Smooth muscle cell (in vitro differentiated cells): Measurements from ENCODE around the gene CTNNA3. TPM values are rescaled to one million over a fixed set of nuclear protein-coding genes. Genes with fewer than 3 reads are reported as not detected.

ENCODE experiments used
- DNase-seq: peaks from one replicate; lab custom pipeline; 2025; ENCODE audit not compliant: unreplicated experiment; lab: John Stamatoyannopoulos, UW
- H2AFZ ChIP-seq: fragments of 200-600 bp; sonication (generic); 2 replicates; pipeline ENCODE4 v1.6.0; 2016; ENCODE audit warnings: antibody characterized with exemption, low read depth, mild to moderate bottlenecking
- H3F3A ChIP-seq: fragments of 200-600 bp; sonication (generic); 2 replicates; pipeline ENCODE4 v1.6.0; 2017; ENCODE audit warnings: antibody characterized with exemption, low read depth
- H3K27ac ChIP-seq: fragments of 200-600 bp; sonication (generic); 2 replicates; pipeline ENCODE4 v1.5.1; 2016; ENCODE audit warnings: low read depth, mild to moderate bottlenecking
- H3K27me3 ChIP-seq: fragments of 200-600 bp; sonication (generic); 2 replicates; pipeline ENCODE4 v1.6.1; 2016; ENCODE audit warnings: low read depth, mild to moderate bottlenecking
- H3K36me3 ChIP-seq: fragments of 200-600 bp; sonication (generic); 2 replicates; pipeline ENCODE4 v1.5.1; 2016; ENCODE audit warnings: low read depth
- H3K4me1 ChIP-seq: fragments of 200-600 bp; sonication (generic); 2 replicates; pipeline ENCODE4 v1.5.1; 2016; ENCODE audit warnings: low read depth
- H3K4me2 ChIP-seq: fragments of 200-600 bp; sonication (generic); 2 replicates; pipeline ENCODE4 v1.6.0; 2016; ENCODE audit warnings: mild to moderate bottlenecking
- H3K4me3 ChIP-seq: fragments of 200-600 bp; sonication (generic); 2 replicates; pipeline ENCODE4 v1.5.1; 2016; ENCODE audit warnings: mild to moderate bottlenecking
- H3K79me2 ChIP-seq: fragments of 200-600 bp; sonication (generic); 2 replicates; pipeline ENCODE4 v1.6.0; 2016; ENCODE audit warnings: low read depth, mild to moderate bottlenecking
- H3K9ac ChIP-seq: fragments of 200-600 bp; sonication (generic); 2 replicates; pipeline ENCODE4 v1.6.0; 2016; ENCODE audit warnings: low read depth
- H3K9me3 ChIP-seq: fragments of 200-600 bp; sonication (generic); replicated peaks from 2 replicates; pipeline ENCODE4 v1.5.1; 2016; ENCODE audit warnings: low read depth
- H4K20me1 ChIP-seq: fragments of 200-600 bp; sonication (generic); 2 replicates; pipeline ENCODE4 v1.6.0; 2016; ENCODE audit warnings: low read depth
- WGBS: methylation state at CpG from one replicate; pipeline ENCODE4 v1.1.7; 2016; ENCODE audit warnings: low lambda C conversion rate; 5-methylcytosine and 5-hydroxymethylcytosine counted together
- polyA plus RNA-seq: library from polyadenylated mRNA; unstranded; fragments of >200 nt; fragmentation: Nextera tagmentation; extraction: Ambion mirVana; gene quantifications from 2 replicates; pipeline ENCODE4 v1.2.1, GENCODE V29; 2016
- total RNA-seq: library from RNA; depleted of rRNA; stranded (reverse); fragments of >200 nt; gene quantifications from 2 replicates; pipeline ENCODE4 v1.2.3, GENCODE V29; 2014
- TF ChIP-seq, protein P1 (sequence below): fragments of 200-600 bp; sonication (generic); IDR thresholded peaks from 2 replicates; pipeline ENCODE4 v1.5.1; 2017; ENCODE audit warnings: borderline replicate concordance, mild to moderate bottlenecking, antibody characterized with exemption; ENCODE audit not compliant: insufficient read depth, poor library complexity, severe bottlenecking

Gene CTNNA3
- total and polyA plus RNA-seq, 2 experiments from 2014 or later = 1.3 TPM; not detected in 1

DNA sequence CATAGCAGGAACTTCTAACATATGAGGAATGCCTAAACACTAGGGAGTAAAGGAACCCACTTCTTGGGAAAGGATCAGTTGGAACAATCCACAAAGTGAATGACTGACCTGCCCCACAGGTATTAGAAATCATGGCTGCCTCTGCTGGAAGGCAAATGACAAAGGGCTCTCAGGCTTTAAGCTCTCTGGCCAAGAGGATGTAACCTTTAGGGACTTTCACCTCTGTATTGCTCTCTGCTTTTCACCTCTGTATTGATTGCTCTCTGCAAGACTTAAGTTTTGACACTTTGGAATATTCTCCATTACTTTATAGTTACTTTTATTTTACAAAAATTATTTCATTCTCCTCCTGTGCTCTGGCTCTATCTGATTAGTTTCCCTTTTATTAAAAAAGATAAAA lies 522.2 kb downstream of the CTNNA3 start:
- Histone ChIP-seq H3K9ac (no peak overlapping the region), H3K4me1 (no peaks in the 10 kb centered on the region), H3K4me2 (no peak overlapping the region), H2AFZ (no peak overlapping the region), H3K27me3 (no peaks in the 10 kb centered on the region), H3K79me2 (no peaks in the 10 kb centered on the region), H4K20me1 (no peaks in the 10 kb centered on the region), H3K4me3 (no peak overlapping the region), H3K9me3 (no peaks in the 10 kb centered on the region), H3K36me3 (no peaks in the 10 kb centered on the region), H3F3A (no peaks in the 10 kb centered on the region), H3K27ac (no peak overlapping the region)
- no peak for DNase-seq
- TF ChIP-seq, protein P1, sequence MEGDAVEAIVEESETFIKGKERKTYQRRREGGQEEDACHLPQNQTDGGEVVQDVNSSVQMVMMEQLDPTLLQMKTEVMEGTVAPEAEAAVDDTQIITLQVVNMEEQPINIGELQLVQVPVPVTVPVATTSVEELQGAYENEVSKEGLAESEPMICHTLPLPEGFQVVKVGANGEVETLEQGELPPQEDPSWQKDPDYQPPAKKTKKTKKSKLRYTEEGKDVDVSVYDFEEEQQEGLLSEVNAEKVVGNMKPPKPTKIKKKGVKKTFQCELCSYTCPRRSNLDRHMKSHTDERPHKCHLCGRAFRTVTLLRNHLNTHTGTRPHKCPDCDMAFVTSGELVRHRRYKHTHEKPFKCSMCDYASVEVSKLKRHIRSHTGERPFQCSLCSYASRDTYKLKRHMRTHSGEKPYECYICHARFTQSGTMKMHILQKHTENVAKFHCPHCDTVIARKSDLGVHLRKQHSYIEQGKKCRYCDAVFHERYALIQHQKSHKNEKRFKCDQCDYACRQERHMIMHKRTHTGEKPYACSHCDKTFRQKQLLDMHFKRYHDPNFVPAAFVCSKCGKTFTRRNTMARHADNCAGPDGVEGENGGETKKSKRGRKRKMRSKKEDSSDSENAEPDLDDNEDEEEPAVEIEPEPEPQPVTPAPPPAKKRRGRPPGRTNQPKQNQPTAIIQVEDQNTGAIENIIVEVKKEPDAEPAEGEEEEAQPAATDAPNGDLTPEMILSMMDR = no peak

DNA sequence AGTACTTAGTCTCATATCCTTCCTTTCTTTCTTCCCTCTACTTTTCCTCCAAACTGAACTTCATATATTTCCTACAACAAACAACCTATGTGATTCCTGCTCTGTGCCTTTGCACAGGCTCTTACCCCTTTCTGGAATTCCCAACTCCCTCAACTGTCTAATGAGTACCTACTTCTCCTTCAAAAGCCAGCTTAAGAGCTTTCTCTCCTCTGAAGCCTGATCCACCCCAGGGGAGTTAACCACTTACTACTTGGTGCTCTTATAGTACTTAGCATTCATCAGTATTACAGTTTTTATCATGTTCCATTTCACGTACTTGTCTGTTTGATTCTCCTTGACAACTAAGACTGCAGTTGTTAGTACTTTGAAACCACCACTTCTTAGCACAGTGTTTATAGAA lies 524.0 kb downstream of the CTNNA3 start:
- no peak overlapping the region for H3K4me3 ChIP-seq
- no peak overlapping the region for H3K27ac ChIP-seq
- WGBS = 72% methylated on average over 1 of the region's 1 CpG
- H4K20me1 ChIP-seq = no peaks in the 10 kb centered on the region
- H3K9ac ChIP-seq = no peak overlapping the region
- H3K79me2 ChIP-seq = no peaks in the 10 kb centered on the region
- no peaks in the 10 kb centered on the region for H3K36me3 ChIP-seq
- no peaks in the 10 kb centered on the region for H3F3A ChIP-seq
- H2AFZ ChIP-seq = no peak overlapping the region
- no peak overlapping the region for H3K4me2 ChIP-seq
- TF ChIP-seq, protein P1 = no peak
- no peaks in the 10 kb centered on the region for H3K9me3 ChIP-seq
- H3K27me3 ChIP-seq = no peaks in the 10 kb centered on the region
- DNase-seq = no peak
- no peaks in the 10 kb centered on the region for H3K4me1 ChIP-seq

DNA sequence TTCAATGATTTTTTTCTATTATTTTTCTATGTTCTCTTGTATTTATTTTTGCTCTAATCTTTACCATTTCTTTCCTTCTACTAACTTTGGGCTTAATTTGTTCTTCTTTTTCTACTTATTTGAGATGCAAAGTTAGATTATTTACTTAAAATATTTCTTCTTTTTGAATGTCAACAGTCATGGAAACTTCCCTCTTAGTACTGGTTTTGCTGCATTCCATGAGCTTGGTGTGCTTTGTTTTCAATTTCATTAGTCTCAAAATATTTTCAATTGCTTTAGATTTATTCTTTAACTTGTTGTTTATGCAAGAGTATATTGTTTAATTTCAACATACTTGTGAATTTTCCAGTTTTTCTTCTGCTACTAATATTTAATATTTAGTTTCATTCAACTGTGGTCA lies 539.8 kb downstream of the CTNNA3 start:
- no peaks in the 10 kb centered on the region for H3K79me2 ChIP-seq
- no peak overlapping the region for H3K27ac ChIP-seq
- H2AFZ ChIP-seq = no peak overlapping the region
- DNase-seq = no peak
- no peaks in the 10 kb centered on the region for H3K4me1 ChIP-seq
- H3K4me3 ChIP-seq = no peak overlapping the region
- no peaks in the 10 kb centered on the region for H4K20me1 ChIP-seq
- H3K36me3 ChIP-seq = no peaks in the 10 kb centered on the region
- H3F3A ChIP-seq = no peaks in the 10 kb centered on the region
- H3K9me3 ChIP-seq = no peaks in the 10 kb centered on the region
- H3K27me3 ChIP-seq = no peaks in the 10 kb centered on the region
- TF ChIP-seq, protein P1 = no peak
- no peak overlapping the region for H3K4me2 ChIP-seq
- no peak overlapping the region for H3K9ac ChIP-seq

DNA sequence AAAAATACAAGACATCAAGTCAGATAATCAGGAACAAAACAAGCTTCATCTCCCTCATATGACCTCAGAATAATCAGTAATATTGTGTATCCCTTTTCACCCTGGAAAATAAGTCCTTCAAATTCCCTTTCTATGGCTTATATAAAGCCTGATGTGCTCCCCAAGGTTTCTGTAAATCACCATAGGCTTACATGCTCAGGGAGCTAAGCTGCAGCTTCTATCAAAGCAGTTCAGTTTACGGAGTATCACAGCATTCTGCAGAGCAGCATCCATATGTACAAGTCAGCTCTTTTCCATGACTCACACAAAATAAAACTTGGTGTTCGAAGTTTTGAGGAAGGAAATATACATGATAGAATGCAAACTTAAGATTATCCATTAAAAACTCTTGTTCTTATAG lies 544.5 kb downstream of the CTNNA3 start:
- no peaks in the 10 kb centered on the region for H3K27me3 ChIP-seq
- 54% methylated on average over 2 of the region's 2 CpGs for WGBS
- H3F3A ChIP-seq = no peaks in the 10 kb centered on the region
- no peaks in the 10 kb centered on the region for H3K36me3 ChIP-seq
- peak overlapping the region; percentile 76 for H2AFZ ChIP-seq
- H3K9me3 ChIP-seq = no peaks in the 10 kb centered on the region
- H3K4me1 ChIP-seq = no peaks in the 10 kb centered on the region
- no peak overlapping the region for H3K4me2 ChIP-seq
- no peak overlapping the region for H3K27ac ChIP-seq
- no peak for DNase-seq
- H3K79me2 ChIP-seq = no peaks in the 10 kb centered on the region
- H4K20me1 ChIP-seq = no peaks in the 10 kb centered on the region
- no peak overlapping the region for H3K4me3 ChIP-seq
- TF ChIP-seq, protein P1 = no peak
- no peak overlapping the region for H3K9ac ChIP-seq
